Osteoblast (primary cell): ENCODE results near the gene DXO. TPM values are rescaled to one million over a fixed set of nuclear protein-coding genes. Genes with fewer than 3 reads are reported as not detected.

Experiments used
- DNase-seq: peaks from one replicate; pipeline ENCODE4 v3.0.0; 2011; ENCODE audit warnings: low spot score, mixed read lengths; ENCODE audit not compliant: insufficient read length; ENCODE audit errors: missing footprints
- H2AFZ ChIP-seq: 2 replicates; pipeline ENCODE4 v1.6.0; 2011; ENCODE audit warnings: mild to moderate bottlenecking, low read length
- H3K27ac ChIP-seq: 2 replicates; pipeline ENCODE4 v1.5.1; 2011; ENCODE audit warnings: mild to moderate bottlenecking, low read depth, low read length, moderate library complexity
- H3K27me3 ChIP-seq: 2 replicates; pipeline ENCODE4 v1.6.0; 2012; ENCODE audit warnings: mild to moderate bottlenecking, control low read depth, inconsistent platforms, low read length, moderate library complexity; ENCODE audit not compliant: insufficient read depth
- H3K36me3 ChIP-seq: 2 replicates; pipeline ENCODE4 v1.5.1; 2011; ENCODE audit warnings: mild to moderate bottlenecking, low read length, control low read depth, moderate library complexity; ENCODE audit not compliant: insufficient read depth
- H3K4me1 ChIP-seq: 2 replicates; pipeline ENCODE4 v1.5.1; 2011; ENCODE audit warnings: mild to moderate bottlenecking, low read length, control low read depth, moderate library complexity; ENCODE audit not compliant: insufficient read depth
- H3K4me2 ChIP-seq: 2 replicates; pipeline ENCODE4 v1.6.0; 2011; ENCODE audit warnings: mild to moderate bottlenecking, low read length; ENCODE audit not compliant: insufficient read depth
- H3K4me3 ChIP-seq: fragments of 200-600 bp; sonication (generic); 3 replicates; pipeline ENCODE4 v1.5.1; 2012; ENCODE audit warnings: mild to moderate bottlenecking, low read length, inconsistent platforms; ENCODE audit not compliant: insufficient read depth
- H3K79me2 ChIP-seq: 2 replicates; pipeline ENCODE4 v1.6.0; 2012; ENCODE audit warnings: mild to moderate bottlenecking, low read length, control low read depth, inconsistent platforms; ENCODE audit not compliant: insufficient read depth
- H3K9me3 ChIP-seq: 2 replicates; pipeline ENCODE4 v1.5.1; 2011; ENCODE audit warnings: low read depth, low read length, control low read depth
- H4K20me1 ChIP-seq: 2 replicates; pipeline ENCODE4 v1.6.0; 2012; ENCODE audit warnings: mild to moderate bottlenecking, low read length, control low read depth; ENCODE audit not compliant: insufficient read depth
- CTCF ChIP-seq: IDR thresholded peaks from 2 replicates; pipeline ENCODE4 v1.5.1; 2011; ENCODE audit warnings: mild to moderate bottlenecking, low read depth, low read length, moderate library complexity; ENCODE audit errors: extremely low read depth
- total RNA-seq: library from RNA; depleted of rRNA; stranded (reverse); fragments of >200 nt; gene quantifications from 2 replicates; pipeline ENCODE4 v1.2.3, GENCODE V29; 2012

The DXO gene
- total RNA-seq, 1 donor: 18.1 TPM

- no peak for TF ChIP-seq CTCF
- Histone ChIP-seq H3K36me3 (peaks cover 69% of the 10 kb centered on the region), H3K27ac (no peak overlapping the region), H3K9me3 (no peaks in the 10 kb centered on the region), H3K4me3 (no peak overlapping the region), H4K20me1 (no peaks in the 10 kb centered on the region), H3K79me2 (peaks cover 48% of the 10 kb centered on the region), H3K27me3 (no peaks in the 10 kb centered on the region), H3K4me2 (no peak overlapping the region), H2AFZ (no peak overlapping the region), H3K4me1 (peaks cover 17% of the 10 kb centered on the region)
- peak; percentile 68 for DNase-seq
These were observed 10.3 kb downstream of the DXO start for GRCh38 chr6:31961616-31962015.

- no peaks in the 10 kb centered on the region for H3K9me3 ChIP-seq
- H3K79me2 ChIP-seq: peaks cover 50% of the 10 kb centered on the region
- TF ChIP-seq CTCF: no peak
- peaks cover 17% of the 10 kb centered on the region for H3K4me1 ChIP-seq
- no peaks in the 10 kb centered on the region for H4K20me1 ChIP-seq
- peak within 1 kb of the TSS; percentile 93 for H3K27ac ChIP-seq
- peak; percentile 100 for DNase-seq
- peak within 1 kb of the TSS; percentile 100 for H3K4me3 ChIP-seq
- peaks cover 66% of the 10 kb centered on the region for H3K36me3 ChIP-seq
- H2AFZ ChIP-seq: peak within 1 kb of the TSS; percentile 98
- no peaks in the 10 kb centered on the region for H3K27me3 ChIP-seq
- peak within 1 kb of the TSS; percentile 97 for H3K4me2 ChIP-seq
These were observed 12.9 kb downstream of the DXO start, which contains the start of the genes NELFE and SKIC2 for GRCh38 chr6:31958741-31959739. Gene NELFE (minus strand): TSS chr6:31958971. CDS start chr6:31958446, 525 bp downstream. Gene SKIC2 (plus strand): TSS chr6:31959175. CDS start chr6:31959193, 18 bp downstream.

GRCh38 chr6:31958412-31958740, 13.6 kb downstream of the DXO start:
- Histone ChIP-seq H3K4me3 (peak overlapping the region; percentile 100), H3K79me2 (peaks cover 50% of the 10 kb centered on the region), H3K36me3 (peaks cover 66% of the 10 kb centered on the region), H4K20me1 (no peaks in the 10 kb centered on the region), H3K9me3 (no peaks in the 10 kb centered on the region), H2AFZ (peak overlapping the region; percentile 98), H3K4me1 (peaks cover 17% of the 10 kb centered on the region), H3K27me3 (no peaks in the 10 kb centered on the region), H3K27ac (peak overlapping the region; percentile 93), H3K4me2 (peak overlapping the region; percentile 97)
- peak; percentile 77 for DNase-seq
- no peak for TF ChIP-seq CTCF

- Histone ChIP-seq H3K79me2 (peaks cover 49% of the 10 kb centered on the region), H3K4me1 (peaks cover 17% of the 10 kb centered on the region), H4K20me1 (no peaks in the 10 kb centered on the region), H2AFZ (no peak overlapping the region), H3K9me3 (no peaks in the 10 kb centered on the region), H3K36me3 (peaks cover 64% of the 10 kb centered on the region), H3K27me3 (no peaks in the 10 kb centered on the region), H3K27ac (no peak overlapping the region), H3K4me3 (no peak overlapping the region), H3K4me2 (no peak overlapping the region)
- TF ChIP-seq CTCF: no peak
- DNase-seq: peak; percentile 66
These were observed 15.1 kb downstream of the DXO start for GRCh38 chr6:31956796-31957195.
